HFFc6 (cell line): Measurements from ENCODE around the gene PIAS1. TPM values are rescaled to one million over a fixed set of nuclear protein-coding genes. Genes with fewer than 3 reads are reported as not detected.

Experiments
- DNase-seq: peaks from one replicate; pipeline ENCODE4 v3.0.0-alpha.2; 2018
- H3K27ac Mint-ChIP-seq: 2 replicates; pipeline ENCODE4 v1.8.0; 2020; ENCODE audit warnings: mild to moderate bottlenecking, mixed read lengths
- H3K27me3 Mint-ChIP-seq: 2 replicates; pipeline ENCODE4 v1.8.0; 2021; ENCODE audit warnings: mild to moderate bottlenecking, moderate library complexity, mixed read lengths; ENCODE audit not compliant: insufficient read depth
- H3K36me3 Mint-ChIP-seq: 2 replicates; pipeline ENCODE4 v1.8.0; 2021; ENCODE audit warnings: low read depth, mixed read lengths
- H3K4me1 Mint-ChIP-seq: 2 replicates; pipeline ENCODE4 v1.8.0; 2020; ENCODE audit warnings: low read depth, mixed read lengths
- H3K4me3 Mint-ChIP-seq: 2 replicates; pipeline ENCODE4 v1.8.0; 2020; ENCODE audit warnings: mild to moderate bottlenecking, moderate library complexity, mixed read lengths
- H3K9me3 Mint-ChIP-seq: 2 replicates; pipeline ENCODE4 v1.8.0; 2020; ENCODE audit warnings: mild to moderate bottlenecking, mixed read lengths
- total RNA-seq, 6 experiments: library from RNA; stranded (reverse); fragmentation: NEBNext Ultra II Directional; extraction: Animal tissue kit (Norgen Biotek cat#: 25700); gene quantifications; 2 replicates in 1 of 6; 3 replicates in 5 of 6; pipeline ENCODE4 v1.2.3, GENCODE V29; 2021
- TF ChIP-seq, protein P1 (sequence below): fragments of 200-600 bp; sonication (generic); IDR thresholded peaks from 2 replicates; pipeline ENCODE4 v1.5.0; 2021; ENCODE audit warnings: antibody characterized with exemption, mild to moderate bottlenecking

PIAS1 gene
- total RNA-seq, 6 experiments from 2014 or later, result 23.7 to 31.8 (median 27.6) TPM

DNA sequence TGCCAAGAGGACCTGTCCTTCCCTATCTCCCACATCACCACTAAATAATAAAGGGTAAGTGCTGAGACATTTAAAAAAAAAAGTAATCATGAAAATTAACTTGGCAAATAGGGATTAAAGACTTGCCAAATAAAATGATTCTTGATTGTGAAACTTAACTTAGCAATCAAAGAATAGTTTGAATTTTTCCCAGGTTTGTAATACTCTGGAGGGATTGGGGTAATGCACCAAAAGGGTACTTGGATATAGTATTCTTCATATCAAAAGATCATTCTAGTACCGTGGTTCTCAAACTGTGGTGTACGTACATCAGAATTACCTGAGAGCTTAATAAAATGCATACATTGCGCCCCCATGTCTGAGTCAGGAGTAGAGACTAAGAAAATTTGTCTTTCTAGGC lies 122.5 kb downstream of the PIAS1 start:
- H3K4me1 Mint-ChIP-seq, result no peaks in the 10 kb centered on the region
- H3K4me3 Mint-ChIP-seq, result no peak overlapping the region
- no peak overlapping the region for H3K27ac Mint-ChIP-seq
- no peaks in the 10 kb centered on the region for H3K9me3 Mint-ChIP-seq
- TF ChIP-seq, protein P1, sequence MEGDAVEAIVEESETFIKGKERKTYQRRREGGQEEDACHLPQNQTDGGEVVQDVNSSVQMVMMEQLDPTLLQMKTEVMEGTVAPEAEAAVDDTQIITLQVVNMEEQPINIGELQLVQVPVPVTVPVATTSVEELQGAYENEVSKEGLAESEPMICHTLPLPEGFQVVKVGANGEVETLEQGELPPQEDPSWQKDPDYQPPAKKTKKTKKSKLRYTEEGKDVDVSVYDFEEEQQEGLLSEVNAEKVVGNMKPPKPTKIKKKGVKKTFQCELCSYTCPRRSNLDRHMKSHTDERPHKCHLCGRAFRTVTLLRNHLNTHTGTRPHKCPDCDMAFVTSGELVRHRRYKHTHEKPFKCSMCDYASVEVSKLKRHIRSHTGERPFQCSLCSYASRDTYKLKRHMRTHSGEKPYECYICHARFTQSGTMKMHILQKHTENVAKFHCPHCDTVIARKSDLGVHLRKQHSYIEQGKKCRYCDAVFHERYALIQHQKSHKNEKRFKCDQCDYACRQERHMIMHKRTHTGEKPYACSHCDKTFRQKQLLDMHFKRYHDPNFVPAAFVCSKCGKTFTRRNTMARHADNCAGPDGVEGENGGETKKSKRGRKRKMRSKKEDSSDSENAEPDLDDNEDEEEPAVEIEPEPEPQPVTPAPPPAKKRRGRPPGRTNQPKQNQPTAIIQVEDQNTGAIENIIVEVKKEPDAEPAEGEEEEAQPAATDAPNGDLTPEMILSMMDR, result no peak
- DNase-seq, result no peak
- H3K36me3 Mint-ChIP-seq, result peaks cover 27% of the 10 kb centered on the region
- no peaks in the 10 kb centered on the region for H3K27me3 Mint-ChIP-seq

DNA sequence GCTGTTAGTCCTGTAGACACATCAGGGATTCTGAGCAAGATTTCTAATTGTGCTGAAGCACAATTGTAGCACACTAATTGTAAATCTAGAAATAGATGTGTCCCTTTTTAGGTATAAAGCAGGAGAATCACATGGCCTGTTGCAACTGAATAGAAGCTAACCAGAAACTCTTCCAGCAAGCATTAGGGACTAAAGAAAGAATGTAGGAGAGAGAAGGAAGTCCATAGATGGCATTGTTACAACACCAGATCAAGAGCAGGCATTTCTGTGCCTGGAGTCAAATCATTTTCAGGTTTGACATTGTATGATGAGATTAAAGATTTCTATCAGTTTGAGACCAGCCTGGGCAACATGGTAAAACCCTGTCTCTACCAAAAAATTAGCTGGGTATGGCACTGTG lies 123.6 kb downstream of the PIAS1 start:
- peaks cover 26% of the 10 kb centered on the region for H3K36me3 Mint-ChIP-seq
- no peaks in the 10 kb centered on the region for H3K27me3 Mint-ChIP-seq
- H3K27ac Mint-ChIP-seq, result 0 out of 2 replicates have a peak overlapping the region, but pooled peaks have one; percentile 7
- TF ChIP-seq, protein P1, result no peak
- H3K9me3 Mint-ChIP-seq, result no peaks in the 10 kb centered on the region
- H3K4me1 Mint-ChIP-seq, result no peaks in the 10 kb centered on the region; the same call in 1 of the 2 replicates
- peak; percentile 16 for DNase-seq
- H3K4me3 Mint-ChIP-seq, result no peak overlapping the region

DNA sequence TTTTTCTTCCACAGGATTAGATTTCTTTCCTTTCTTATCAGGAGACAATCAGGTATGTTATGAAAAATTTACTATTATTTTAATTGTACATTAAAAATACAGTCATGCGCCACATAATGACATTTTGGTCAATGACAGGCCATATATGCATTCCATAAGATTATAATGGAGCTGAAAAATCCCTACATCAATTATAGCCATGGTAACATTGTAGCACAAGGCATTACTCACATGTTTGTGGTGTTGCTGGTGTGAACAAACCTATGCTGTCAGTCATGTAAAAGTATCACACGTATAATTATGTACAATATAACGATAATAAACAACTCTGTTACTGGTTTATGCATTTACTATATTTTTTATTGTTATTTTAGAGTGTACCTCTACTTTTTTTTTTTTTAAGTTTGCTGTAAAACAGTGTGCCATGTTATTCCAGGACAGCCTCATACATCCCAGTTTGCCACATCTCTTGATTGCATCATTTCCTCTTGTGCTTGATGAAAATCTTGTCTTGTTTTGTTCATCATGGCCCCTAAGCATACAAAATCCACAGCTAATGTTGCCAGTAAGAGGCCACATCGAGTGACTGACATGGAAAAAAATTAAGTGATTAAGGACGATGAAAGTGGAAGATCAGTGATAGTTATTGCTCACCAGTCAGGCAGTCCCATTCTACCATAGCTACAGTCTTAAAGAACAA lies 129.7 kb downstream of the PIAS1 start:
- H3K27ac Mint-ChIP-seq, result peak overlapping the region; percentile 47
- TF ChIP-seq, protein P1, result no peak
- peaks cover 28% of the 10 kb centered on the region for H3K4me1 Mint-ChIP-seq
- no peaks in the 10 kb centered on the region for H3K9me3 Mint-ChIP-seq
- no peaks in the 10 kb centered on the region for H3K27me3 Mint-ChIP-seq
- no peak for DNase-seq
- no peak overlapping the region for H3K4me3 Mint-ChIP-seq
- peaks cover 47% of the 10 kb centered on the region for H3K36me3 Mint-ChIP-seq

DNA sequence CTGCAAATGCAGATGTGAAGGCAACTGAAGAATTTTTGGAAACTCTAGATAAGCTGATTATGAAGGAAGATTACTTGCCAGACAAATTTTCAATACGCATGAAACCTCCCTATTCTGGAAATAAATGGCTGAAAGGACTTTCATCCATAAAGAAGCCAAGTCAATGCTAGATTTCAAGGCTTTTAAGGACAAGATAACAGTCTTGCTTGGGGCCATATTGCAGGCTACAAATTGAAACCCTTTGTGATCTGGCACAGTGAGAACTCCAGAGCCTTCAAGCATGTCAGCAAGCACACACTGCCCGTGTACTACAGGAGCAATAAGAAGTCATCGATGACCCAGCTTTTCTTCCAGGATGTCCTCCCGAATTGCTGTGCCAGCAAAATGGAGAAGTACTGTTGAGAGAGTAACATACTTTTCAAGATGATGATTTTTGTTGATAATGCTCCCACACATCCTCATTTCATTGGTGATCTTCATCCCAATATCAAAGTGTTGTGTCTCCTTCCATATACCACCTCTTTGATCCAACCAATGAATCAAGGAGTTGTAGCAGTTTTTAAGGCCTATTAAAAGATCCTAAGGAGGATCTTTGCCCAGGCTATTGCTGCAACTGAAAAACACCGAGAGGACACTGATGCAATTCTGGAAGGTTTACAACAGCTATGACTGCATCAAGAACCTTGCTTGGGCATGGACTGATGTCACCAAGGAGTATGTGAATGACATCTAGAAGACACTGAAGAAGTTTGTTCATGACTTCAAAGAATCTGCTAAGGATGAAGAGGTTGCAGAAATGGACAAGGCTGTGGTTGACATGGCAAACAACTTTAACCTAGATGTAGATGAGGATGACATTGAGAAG lies 130.7 kb downstream of the PIAS1 start:
- TF ChIP-seq, protein P1, result no peak
- no peak overlapping the region for H3K4me3 Mint-ChIP-seq

DNA sequence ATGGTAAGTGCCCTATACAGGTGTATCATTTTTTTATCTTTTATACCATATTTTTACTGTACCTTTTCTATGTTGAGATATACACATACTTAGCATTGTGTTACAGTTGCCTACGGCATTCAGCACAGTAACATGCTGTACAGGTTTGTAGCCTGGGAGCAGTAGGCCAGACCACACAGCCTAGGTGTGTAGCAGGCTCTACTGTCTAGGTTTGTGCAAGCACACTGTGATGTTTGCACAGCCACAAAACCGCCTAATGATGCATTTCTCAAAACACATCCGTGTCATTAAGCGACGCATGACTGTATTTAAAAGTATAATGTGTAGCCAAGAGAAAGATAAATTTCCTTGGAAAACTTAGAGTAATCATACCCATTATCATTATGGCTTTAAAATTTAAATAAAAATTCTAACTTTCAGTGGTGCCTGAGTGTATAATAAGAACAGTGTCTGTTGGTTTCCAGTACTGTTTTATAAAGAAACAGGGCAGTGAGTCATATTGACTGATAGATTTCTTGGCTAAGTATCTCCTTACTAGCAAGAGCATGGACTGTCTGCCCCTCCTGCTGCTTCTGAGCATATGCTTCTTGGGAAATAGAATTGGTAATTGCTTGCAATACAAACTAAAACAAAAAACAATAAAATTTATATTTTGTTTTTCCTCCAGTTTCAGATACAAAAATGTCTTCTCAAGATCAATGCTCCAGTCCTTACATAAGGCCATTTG lies 132.7 kb downstream of the PIAS1 start:
- Mint-ChIP-seq H3K4me1 (peaks cover 28% of the 10 kb centered on the region), H3K27ac (peak overlapping the region; percentile 78; the same call in 1 of the 2 replicates), H3K27me3 (no peaks in the 10 kb centered on the region), H3K36me3 (peaks cover 55% of the 10 kb centered on the region), H3K4me3 (no peak overlapping the region), H3K9me3 (no peaks in the 10 kb centered on the region)
- DNase-seq, result peak; percentile 55
- TF ChIP-seq, protein P1, result no peak

More for the DNA sequence above, 130.7 kb downstream of the PIAS1 start:
- Mint-ChIP-seq H3K36me3 (peaks cover 57% of the 10 kb centered on the region), H3K27me3 (no peaks in the 10 kb centered on the region), H3K9me3 (no peaks in the 10 kb centered on the region), H3K27ac (no peak overlapping the region), H3K4me1 (peaks cover 28% of the 10 kb centered on the region)
- DNase-seq, result no peak
